ENCODE measurements around the gene FAM107B. TPM values are rescaled to one million over a fixed set of nuclear protein-coding genes. Genes with fewer than 3 reads are reported as not detected.

The FAM107B gene
- total RNA-seq, 1 experiment from 2014 or later = 24.5 TPM

GRCh38 chr10:14606633-14607032 is 168.1 kb downstream of the FAM107B start:
- Histone ChIP-seq H4K91ac (ENCODE audit: insufficient read length, low read depth, low read length) (no peak overlapping the region), H3K9ac (ENCODE audit: extremely low read depth, insufficient read length, low read length) (no peak overlapping the region), H2BK12ac (ENCODE audit: insufficient read length, low read depth, low read length) (no peak overlapping the region), H3K27me3 (ENCODE audit: insufficient read depth, low read length) (no peaks in the 10 kb centered on the region; the same call in 1 of the 2 replicates), H3K9me3 (ENCODE audit: control insufficient read depth, low read depth, low read length) (no peaks in the 10 kb centered on the region), H2BK15ac (ENCODE audit: low read depth, low read length) (no peak overlapping the region), H2BK120ac (ENCODE audit: low read depth, low read length, poor library complexity, severe bottlenecking) (no peak overlapping the region), H2AFZ (ENCODE audit: low read length) (no peak overlapping the region), H3K23me2 (ENCODE audit: insufficient read length, low read depth, low read length, poor library complexity, severe bottlenecking) (peaks cover 7% of the 10 kb centered on the region), H3K23ac (ENCODE audit: insufficient read length, low read depth, low read length) (no peak overlapping the region), H3K14ac (ENCODE audit: insufficient read depth, low read length) (no peak overlapping the region), H2BK20ac (ENCODE audit: low read depth, low read length, poor library complexity, severe bottlenecking) (no peak overlapping the region), H3K79me2 (ENCODE audit: insufficient read depth, low read length) (no peaks in the 10 kb centered on the region), H2BK5ac (ENCODE audit: insufficient read length, low read length) (no peak overlapping the region), H3K79me1 (ENCODE audit: insufficient read depth, low read depth, low read length, poor library complexity, severe bottlenecking) (no peaks in the 10 kb centered on the region), H3T11ph (ENCODE audit: low read length) (no peak overlapping the region), H4K8ac (replicated peaks; ENCODE audit: insufficient read length, low read depth, low read length) (no peak overlapping the region), H3K4me2 (ENCODE audit: insufficient read depth, insufficient read length, low read length) (no peak overlapping the region), H3K27ac (ENCODE audit: insufficient read length, low read depth, low read length) (no peak overlapping the region), H4K20me1 (ENCODE audit: control insufficient read depth, insufficient read depth, insufficient read length) (no peaks in the 10 kb centered on the region), H2AK5ac (ENCODE audit: insufficient read length, low read length) (no peak overlapping the region), H3K56ac (ENCODE audit: insufficient read length, low read depth, low read length) (no peak overlapping the region), H4K5ac (ENCODE audit: insufficient read length, low read depth, low read length) (no peak overlapping the region), H3K18ac (ENCODE audit: insufficient read length, low read depth, low read length) (no peak overlapping the region), H3K4ac (ENCODE audit: low read depth, low read length) (no peak overlapping the region), H3K4me1 (ENCODE audit: insufficient read depth, low read length) (no peaks in the 10 kb centered on the region)
- H3K4me3 Mint-ChIP-seq = no peak overlapping the region
- H3K4me1 Mint-ChIP-seq = peaks cover 21 to 25% of the 10 kb centered on the region in 2 experiments
- TF ChIP-seq CTCF (conservative IDR thresholded peaks at IDR 0.05) = no peak
- peaks cover 0 to 3% (median 2%) of the 10 kb centered on the region in 3 experiments; a peak in 2 of 7 replicates for H3K36me3 Mint-ChIP-seq (ENCODE audit: insufficient read depth in 1 of 3, low read depth in 3 of 3)
- whole genome bisulfite sequencing (ENCODE audit: extremely low coverage, insufficient read length, low lambda C conversion rate) = no CpG with 5 or more reads among the region's 2 CpGs
- peaks cover 32% of the 10 kb centered on the region for H3K27me3 Mint-ChIP-seq (ENCODE audit: low read depth)
- no peaks in the 10 kb centered on the region for H3K9me3 Mint-ChIP-seq
- no peak overlapping the region for H3K27ac Mint-ChIP-seq
- DNase-seq = no peak

All from H9 (cell line).